GM12801 (cell line): ENCODE data around the gene OPA3.

ENCODE experiments used
- CTCF ChIP-seq: IDR thresholded peaks from one replicate; pipeline ENCODE4 v1.5.1; 2011; ENCODE audit warnings: control low read depth; ENCODE audit not compliant: insufficient read length; ENCODE audit errors: extremely low read depth

The OPA3 gene

GRCh38 chr19:45616704-45617017 lies 32.1 kb upstream of the OPA3 start:
- TF ChIP-seq CTCF: no peak

- TF ChIP-seq CTCF: no peak
These were observed 31.4 kb upstream of the OPA3 start for GRCh38 chr19:45615795-45616703.

- no peak for TF ChIP-seq CTCF
These were observed 29.5 kb upstream of the OPA3 start for GRCh38 chr19:45613926-45614725.

- TF ChIP-seq CTCF: no peak
These were observed 24.3 kb upstream of the OPA3 start for GRCh38 chr19:45608948-45609347.

- TF ChIP-seq CTCF: no peak
These were observed 22.7 kb upstream of the OPA3 start for GRCh38 chr19:45607071-45608029.

GRCh38 chr19:45601524-45602374 lies 17.1 kb upstream of the OPA3 start, which contains the start of gene GPR4:
TSS of gene GPR4 (minus strand) at chr19:45602212. CDS start at chr19:45591866, 10,346 bp downstream.
- no peak for TF ChIP-seq CTCF
